GM21717 (cell line): ENCODE results near the gene CACNA2D2.

Experiments used
- ATAC-seq: cut with Tn5 transposase; IDR thresholded peaks from one replicate; pipeline ENCODE4 v1.9.1; 2021; ENCODE audit warnings: mild to moderate bottlenecking, moderate library complexity; ENCODE audit not compliant: unreplicated experiment

Gene CACNA2D2

GRCh38 chr3:50319181-50319893, 184.1 kb downstream of the CACNA2D2 start:
- ATAC-seq = no peak

DNA sequence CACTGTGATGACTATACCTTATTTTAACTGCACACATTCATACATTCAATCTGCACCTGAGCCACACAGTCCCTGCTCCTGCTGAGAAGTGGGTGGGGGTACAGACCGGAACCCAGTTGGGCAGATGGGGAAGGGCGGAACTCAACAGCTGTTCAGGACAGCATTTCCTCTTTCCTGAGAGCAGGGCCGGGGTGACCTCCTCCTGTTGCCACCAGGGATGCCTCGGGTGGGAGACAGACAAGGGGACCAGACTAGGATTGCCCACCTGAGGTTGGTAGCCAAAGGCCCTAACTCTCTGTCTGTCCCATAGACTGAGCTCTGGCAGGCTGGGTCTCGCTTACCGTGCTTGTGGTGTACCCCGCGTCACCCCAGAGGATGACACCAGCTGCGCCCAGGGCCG, 184.8 kb downstream of the CACNA2D2 start:
- no peak for ATAC-seq

DNA sequence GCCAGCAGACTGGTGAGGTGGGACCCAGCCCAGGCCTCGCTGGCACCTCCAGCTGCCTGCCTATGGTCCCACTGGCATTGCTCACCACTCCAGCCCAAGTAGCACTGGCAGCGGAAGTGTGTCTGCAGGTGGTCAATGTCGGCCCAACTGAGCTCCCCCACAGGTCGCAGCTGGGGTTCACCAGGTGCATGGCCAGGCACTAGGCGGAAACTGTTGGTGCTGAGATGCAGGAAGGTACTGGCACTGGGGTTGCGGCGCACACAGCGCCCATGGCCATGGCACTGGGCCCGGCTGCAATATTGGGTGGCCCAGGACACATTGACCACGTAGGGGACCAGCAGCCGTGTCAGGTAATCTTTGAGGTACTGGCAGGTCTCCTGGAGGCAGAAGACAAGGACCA, 185.3 kb downstream of the CACNA2D2 start:
- no peak for ATAC-seq

- no peak for ATAC-seq
Measured at GRCh38 chr3:50317300-50317699, 186.1 kb downstream of the CACNA2D2 start.

DNA sequence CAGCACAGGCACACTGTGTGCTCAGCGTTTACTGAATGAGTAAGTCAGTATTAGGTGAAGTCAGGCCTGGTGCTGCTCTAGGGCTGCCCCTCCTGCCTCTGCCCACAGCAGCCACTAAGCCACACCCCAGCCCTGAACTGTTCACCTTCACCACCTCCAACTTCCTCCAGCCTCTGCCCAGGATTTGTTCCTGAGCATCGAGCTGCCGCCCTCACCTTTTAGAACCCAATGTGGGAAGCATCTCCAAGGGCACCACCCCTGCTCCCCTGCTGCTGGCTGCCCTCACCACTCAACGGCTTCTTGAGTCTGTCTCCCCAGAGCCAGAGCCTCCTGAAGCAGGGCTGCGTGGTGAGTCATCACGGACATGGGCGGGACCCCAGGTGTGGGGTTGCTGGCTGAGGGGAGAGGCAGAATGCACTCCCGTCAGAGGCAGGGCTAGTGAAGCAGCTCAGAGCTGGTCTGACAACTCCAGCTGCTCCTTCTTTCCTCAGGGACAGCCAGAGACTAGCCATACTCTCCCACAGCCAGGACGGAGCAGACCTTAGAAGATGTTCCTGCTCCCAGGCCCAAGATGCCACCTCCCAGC, 186.7 kb downstream of the CACNA2D2 start:
- ATAC-seq = no peak

GRCh38 chr3:50314816-50315215, 188.6 kb downstream of the CACNA2D2 start:
- no peak for ATAC-seq

DNA sequence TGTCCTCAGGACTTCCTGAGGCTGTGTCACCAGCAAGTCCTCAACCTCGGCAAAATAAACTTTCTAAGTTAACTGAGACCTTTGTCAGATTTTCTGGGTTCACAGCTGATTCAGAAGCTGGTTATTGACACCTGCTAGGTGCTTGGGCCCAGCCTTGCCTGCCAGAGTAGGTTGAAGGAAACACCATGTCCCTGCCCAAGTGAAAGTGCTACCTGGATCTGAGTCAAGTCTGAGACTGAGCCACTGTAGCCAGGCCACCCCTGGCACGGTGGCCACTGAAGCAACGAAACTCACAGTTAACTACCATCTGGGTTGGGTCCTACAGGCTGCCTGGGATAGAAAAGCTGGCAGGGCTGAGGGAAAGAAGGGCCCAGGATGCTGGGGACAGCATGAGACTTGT, 189.1 kb downstream of the CACNA2D2 start:
- no peak for ATAC-seq
